Testis (tissue), 3 donors: ENCODE measurements around the gene CARD14. TPM values are rescaled to one million over a fixed set of nuclear protein-coding genes. Genes with fewer than 3 reads are reported as not detected.

Experiments used
- DNase-seq: peaks from one replicate; pipeline ENCODE4 v3.0.0-alpha.2; 2019
- H3K27ac ChIP-seq, 2 donors: fragments of 200-600 bp; sonication (generic); one replicate each; pipeline ENCODE4 v1.5.1; 2019
- H3K27me3 ChIP-seq: fragments of 200-600 bp; sonication (generic); one replicate; pipeline ENCODE4 v1.5.1; 2019
- H3K36me3 ChIP-seq: fragments of 200-600 bp; sonication (generic); one replicate; pipeline ENCODE4 v1.5.1; 2017; ENCODE audit warnings: low read depth; ENCODE audit errors: missing control alignments
- H3K4me1 ChIP-seq: fragments of 200-600 bp; sonication (generic); one replicate; pipeline ENCODE4 v1.5.1; 2019
- H3K4me3 ChIP-seq, 2 donors: fragments of 200-600 bp; sonication (generic); one replicate each; pipeline ENCODE4 v1.5.1; 2017 to 2019
- H3K9me3 ChIP-seq: fragments of 200-600 bp; sonication (generic); one replicate; pipeline ENCODE4 v1.5.1; 2017
- POLR2A ChIP-seq: fragments of 450-650 bp; IDR thresholded peaks from one replicate; pipeline ENCODE4 v1.6.1; 2017; ENCODE audit warnings: antibody characterized with exemption, mild to moderate bottlenecking, moderate library complexity
- WGBS, 2 donors: methylation state at CpG; one replicate each; pipeline ENCODE4 v1.1.5; 2018; 5-methylcytosine and 5-hydroxymethylcytosine counted together
- intact Hi-C: fragments of 100-400 bp; cut with DNase I; formaldehyde crosslinking; loops from one replicate; pipeline ENCODE4 v1.15.1; 2023; ENCODE audit warnings: low total_unique reads
- polyA plus RNA-seq: library from polyadenylated mRNA; stranded (reverse); fragments of 350-450 nt; fragmentation: Illumina TruSeq; extraction: RNeasy Lipid Tissue Mini Kit (QIAGEN cat#74804); gene quantifications from one replicate; pipeline ENCODE4 v1.2.3, GENCODE V29; 2014; ENCODE audit warnings: low read depth, low replicate concordance; ENCODE audit not compliant: insufficient read depth
- total RNA-seq, 2 donors: library from RNA; depleted of rRNA; stranded (reverse); fragments of >200 nt; gene quantifications; one replicate each; pipeline ENCODE4 v1.2.3, GENCODE V29; 2016
- TF ChIP-seq, protein P1 (sequence below), 3 experiments: fragments of 450-650 bp in 2 of 3; fragments of 200-600 bp in 1 of 3; sonication (generic) in 1 of 3; IDR thresholded peaks; one replicate each; pipeline ENCODE4 v1.5.1; 2016 to 2019; ENCODE audit warnings: antibody characterized with exemption in 3 of 3, mild to moderate bottlenecking in 2 of 3, moderate library complexity in 1 of 3

The CARD14 gene
- total and polyA plus RNA-seq, 3 donors from 2014 or later = 2.1 to 6.1 (median 3.5) TPM

DNA sequence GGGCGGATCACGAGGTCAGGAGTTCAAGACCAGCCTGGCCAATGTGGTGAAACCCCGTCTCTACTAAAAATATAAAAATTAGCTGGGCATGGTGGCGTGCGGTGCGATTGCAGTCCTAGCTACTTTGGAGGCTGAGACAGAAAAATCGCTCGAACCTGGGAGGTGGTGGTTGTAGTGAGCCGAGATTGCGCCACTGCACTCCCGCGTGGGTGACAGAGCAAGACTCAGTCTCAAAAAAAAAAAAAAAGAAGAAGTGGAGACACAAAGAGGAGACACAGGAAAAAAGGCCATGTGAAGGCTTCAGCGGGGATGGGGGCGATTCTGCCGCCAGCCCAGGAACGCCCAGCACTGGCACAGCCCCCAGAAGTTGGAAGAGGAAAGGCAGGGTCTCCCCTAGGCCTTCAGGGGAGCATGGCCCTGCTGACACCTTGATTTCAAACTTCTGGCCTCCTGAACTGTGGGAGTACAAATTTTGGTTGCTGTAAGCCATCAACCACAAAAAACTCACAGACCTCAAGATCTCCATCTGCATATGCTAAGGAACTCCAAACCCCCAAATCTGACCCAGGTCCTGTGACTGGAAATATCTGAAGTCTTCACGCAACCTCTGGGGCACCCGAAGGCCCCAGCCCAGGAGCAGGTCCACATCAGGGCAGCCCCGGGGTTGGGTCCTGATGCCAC, 43.3 kb downstream of the CARD14 start:
- DNase-seq = no peak
- no peaks in the 10 kb centered on the region for H3K36me3 ChIP-seq
- no peaks in the 10 kb centered on the region for H3K9me3 ChIP-seq
- no peak overlapping the region for H3K27ac ChIP-seq
- no peak overlapping the region for H3K4me3 ChIP-seq
- no peak for TF ChIP-seq POLR2A
- TF ChIP-seq, protein P1, sequence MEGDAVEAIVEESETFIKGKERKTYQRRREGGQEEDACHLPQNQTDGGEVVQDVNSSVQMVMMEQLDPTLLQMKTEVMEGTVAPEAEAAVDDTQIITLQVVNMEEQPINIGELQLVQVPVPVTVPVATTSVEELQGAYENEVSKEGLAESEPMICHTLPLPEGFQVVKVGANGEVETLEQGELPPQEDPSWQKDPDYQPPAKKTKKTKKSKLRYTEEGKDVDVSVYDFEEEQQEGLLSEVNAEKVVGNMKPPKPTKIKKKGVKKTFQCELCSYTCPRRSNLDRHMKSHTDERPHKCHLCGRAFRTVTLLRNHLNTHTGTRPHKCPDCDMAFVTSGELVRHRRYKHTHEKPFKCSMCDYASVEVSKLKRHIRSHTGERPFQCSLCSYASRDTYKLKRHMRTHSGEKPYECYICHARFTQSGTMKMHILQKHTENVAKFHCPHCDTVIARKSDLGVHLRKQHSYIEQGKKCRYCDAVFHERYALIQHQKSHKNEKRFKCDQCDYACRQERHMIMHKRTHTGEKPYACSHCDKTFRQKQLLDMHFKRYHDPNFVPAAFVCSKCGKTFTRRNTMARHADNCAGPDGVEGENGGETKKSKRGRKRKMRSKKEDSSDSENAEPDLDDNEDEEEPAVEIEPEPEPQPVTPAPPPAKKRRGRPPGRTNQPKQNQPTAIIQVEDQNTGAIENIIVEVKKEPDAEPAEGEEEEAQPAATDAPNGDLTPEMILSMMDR (IDR thresholded peaks at IDR 0.05) = no peak
- 82 to 90% methylated on average over 16 to 19 of the region's 19 CpGs for WGBS, 2 donors
- no peaks in the 10 kb centered on the region for H3K4me1 ChIP-seq
- intact Hi-C loops = no loop called here
- no peaks in the 10 kb centered on the region for H3K27me3 ChIP-seq

DNA sequence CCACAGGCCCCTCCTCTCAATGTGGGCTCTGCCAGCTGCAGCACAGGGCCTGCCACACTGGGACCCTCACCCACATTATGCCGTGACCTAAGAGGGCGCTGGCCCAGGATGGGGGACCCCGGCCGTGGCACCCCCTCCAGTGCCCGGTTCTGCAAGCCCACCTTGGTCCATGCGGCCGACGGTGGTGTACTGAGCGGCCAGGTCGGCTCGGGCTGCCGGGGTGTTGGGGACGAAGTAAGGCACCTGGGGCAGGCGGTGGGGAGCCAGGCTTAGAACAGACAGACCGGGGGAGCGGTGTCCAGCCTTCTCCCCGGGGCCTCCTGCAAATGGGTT, 43.8 kb downstream of the CARD14 start:
- Histone ChIP-seq H3K36me3 (no peaks in the 10 kb centered on the region), H3K27ac (no peak overlapping the region), H3K4me1 (no peaks in the 10 kb centered on the region), H3K27me3 (no peaks in the 10 kb centered on the region), H3K4me3 (no peak overlapping the region), H3K9me3 (no peaks in the 10 kb centered on the region)
- WGBS, 2 donors = 91 to 95% methylated on average over 9 to 17 of the region's 17 CpGs
- intact Hi-C loops = no loop called here
- TF ChIP-seq POLR2A = no peak
- TF ChIP-seq, protein P1 (IDR thresholded peaks at IDR 0.05) = no peak
- DNase-seq = no peak

DNA sequence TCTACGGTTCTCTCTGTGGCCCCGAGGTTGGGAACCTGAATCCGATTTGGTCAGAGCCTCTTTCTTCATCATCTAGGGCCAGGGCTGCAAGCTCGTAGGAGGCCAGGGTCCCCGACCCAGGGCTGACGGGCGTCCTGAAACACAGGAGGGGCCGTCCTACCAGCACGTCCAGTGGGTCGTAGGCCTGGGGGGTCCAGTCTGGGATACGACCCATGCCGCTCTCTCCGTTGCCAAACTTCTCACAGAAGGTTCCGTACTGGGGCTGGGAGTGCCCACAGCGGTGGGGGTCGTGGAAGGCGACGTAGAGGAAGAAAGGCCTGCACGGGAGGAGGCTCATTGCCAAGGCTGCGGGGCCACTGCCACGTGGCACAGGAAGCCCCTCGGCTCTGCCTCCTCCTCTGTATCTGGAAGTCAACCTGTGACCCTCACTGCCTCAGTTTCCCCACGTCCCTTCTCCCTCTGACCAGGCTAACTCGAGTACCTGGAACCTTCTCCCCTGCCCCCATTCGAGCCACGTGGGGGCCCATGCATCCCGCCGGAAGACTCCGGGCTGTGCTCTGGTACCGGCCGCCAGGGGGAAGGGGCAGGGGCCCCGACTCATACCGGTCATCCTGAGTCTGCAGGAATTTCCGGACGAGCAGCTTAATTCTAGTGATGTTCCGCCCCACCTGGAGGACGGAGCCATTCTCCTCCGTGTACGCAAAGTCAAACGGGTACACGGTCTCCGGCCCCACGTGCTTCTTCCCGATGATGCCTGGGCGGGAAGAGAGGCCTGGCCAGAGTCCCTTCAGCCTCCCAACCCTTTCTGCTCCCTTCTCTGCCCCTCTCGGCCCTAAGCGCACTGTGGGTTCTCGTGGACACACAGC, 44.4 kb downstream of the CARD14 start:
- intact Hi-C loops = no loop called here
- Histone ChIP-seq H3K27me3 (no peaks in the 10 kb centered on the region), H3K4me1 (peaks cover 1% of the 10 kb centered on the region), H3K9me3 (no peaks in the 10 kb centered on the region), H3K27ac (no peak overlapping the region), H3K36me3 (no peaks in the 10 kb centered on the region), H3K4me3 (no peak overlapping the region)
- WGBS, 2 donors = 93 to 94% methylated on average over 48 of the region's 48 CpGs
- TF ChIP-seq, protein P1 (IDR thresholded peaks at IDR 0.05) = no peak
- no peak for TF ChIP-seq POLR2A
- DNase-seq = no peak

GRCh38 chr17:80214878-80215210, 45.0 kb downstream of the CARD14 start:
- Histone ChIP-seq H3K4me1 (peaks cover 7% of the 10 kb centered on the region), H3K27me3 (no peaks in the 10 kb centered on the region), H3K4me3 (no peak overlapping the region), H3K27ac (no peak overlapping the region), H3K36me3 (no peaks in the 10 kb centered on the region), H3K9me3 (no peaks in the 10 kb centered on the region)
- WGBS, 2 donors = 89 to 90% methylated on average over 5 to 17 of the region's 17 CpGs
- no peak for DNase-seq
- TF ChIP-seq POLR2A = no peak
- TF ChIP-seq, protein P1 (IDR thresholded peaks at IDR 0.05) = no peak
- intact Hi-C loops = no loop called here
